ENCODE results near the gene GLP2R.

- TF ChIP-seq CTCF (IDR thresholded peaks at IDR 0.05), result no peak
- no peak for TF ChIP-seq POLR2A (IDR thresholded peaks at IDR 0.05)
Observed at GRCh38 chr17:9907131-9907530, 81.4 kb downstream of the GLP2R start.
